Nephron progenitor cell (in vitro differentiated cells): ENCODE measurements around the gene SERPINH1.

ENCODE experiments used
- DNase-seq: peaks from one replicate; pipeline ENCODE4 v3.0.0; 2021
- H3K27ac Mint-ChIP-seq: 2 replicates; pipeline ENCODE4 v1.8.0; 2021; ENCODE audit warnings: mild to moderate bottlenecking, moderate library complexity, mixed read lengths
- H3K27me3 Mint-ChIP-seq: 2 replicates; pipeline ENCODE4 v1.8.0; 2021; ENCODE audit warnings: mild to moderate bottlenecking, low read depth, mixed read lengths; ENCODE audit not compliant: poor library complexity
- H3K36me3 Mint-ChIP-seq: 2 replicates; pipeline ENCODE4 v1.8.0; 2021; ENCODE audit warnings: low read depth, mixed read lengths
- H3K4me1 Mint-ChIP-seq: 2 replicates; pipeline ENCODE4 v1.8.0; 2021; ENCODE audit warnings: mixed read lengths
- H3K4me3 Mint-ChIP-seq: 2 replicates; pipeline ENCODE4 v1.8.0; 2021; ENCODE audit warnings: mild to moderate bottlenecking, moderate library complexity, mixed read lengths
- H3K9me3 Mint-ChIP-seq: 2 replicates; pipeline ENCODE4 v1.8.0; 2021; ENCODE audit warnings: mild to moderate bottlenecking, moderate library complexity, mixed read lengths
- CTCF ChIP-seq: fragments of 200-600 bp; sonication (generic); IDR thresholded peaks from 2 replicates; pipeline ENCODE4 v1.5.0; 2021; ENCODE audit warnings: antibody characterized with exemption

SERPINH1 gene

GRCh38 chr11:75565916-75566762 is 4.1 kb downstream of the SERPINH1 start:
- no peak for DNase-seq
- Mint-ChIP-seq H3K27me3 (peaks cover 9% of the 10 kb centered on the region), H3K36me3 (peaks cover 31% of the 10 kb centered on the region), H3K9me3 (no peaks in the 10 kb centered on the region), H3K4me3 (no peak overlapping the region), H3K27ac (peak overlapping the region; percentile 91), H3K4me1 (peaks cover 48% of the 10 kb centered on the region)
- no peak for TF ChIP-seq CTCF

GRCh38 chr11:75566763-75567279 is 4.8 kb downstream of the SERPINH1 start:
- H3K4me1 Mint-ChIP-seq, result peaks cover 42% of the 10 kb centered on the region
- no peak for DNase-seq
- H3K27me3 Mint-ChIP-seq, result peaks cover 9% of the 10 kb centered on the region
- no peaks in the 10 kb centered on the region for H3K9me3 Mint-ChIP-seq
- no peak overlapping the region for H3K27ac Mint-ChIP-seq
- no peak for TF ChIP-seq CTCF
- H3K4me3 Mint-ChIP-seq, result no peak overlapping the region
- peaks cover 38% of the 10 kb centered on the region for H3K36me3 Mint-ChIP-seq

GRCh38 chr11:75567971-75568370 is 5.9 kb downstream of the SERPINH1 start:
- Mint-ChIP-seq H3K27ac (peak overlapping the region; percentile 68), H3K9me3 (no peaks in the 10 kb centered on the region), H3K4me3 (no peak overlapping the region), H3K4me1 (peaks cover 31% of the 10 kb centered on the region), H3K27me3 (peaks cover 2% of the 10 kb centered on the region), H3K36me3 (peaks cover 49% of the 10 kb centered on the region)
- no peak for DNase-seq
- no peak for TF ChIP-seq CTCF

- no peak for DNase-seq
- H3K27me3 Mint-ChIP-seq, result peaks cover 2% of the 10 kb centered on the region
- H3K9me3 Mint-ChIP-seq, result no peaks in the 10 kb centered on the region
- peaks cover 24% of the 10 kb centered on the region for H3K4me1 Mint-ChIP-seq
- no peak overlapping the region for H3K4me3 Mint-ChIP-seq
- H3K36me3 Mint-ChIP-seq, result peaks cover 55% of the 10 kb centered on the region
- no peak overlapping the region for H3K27ac Mint-ChIP-seq
- TF ChIP-seq CTCF, result no peak
Observed at GRCh38 chr11:75568616-75569219, 6.7 kb downstream of the SERPINH1 start.

- TF ChIP-seq CTCF, result no peak
- Mint-ChIP-seq H3K4me3 (no peak overlapping the region), H3K36me3 (peaks cover 60% of the 10 kb centered on the region), H3K27me3 (peaks cover 6% of the 10 kb centered on the region), H3K27ac (peak overlapping the region; percentile 66), H3K4me1 (peaks cover 5% of the 10 kb centered on the region), H3K9me3 (no peaks in the 10 kb centered on the region)
- DNase-seq, result no peak
Observed at GRCh38 chr11:75570559-75571139, 8.6 kb downstream of the SERPINH1 start.
